ENCODE measurements around the gene BPIFB1.

DNA sequence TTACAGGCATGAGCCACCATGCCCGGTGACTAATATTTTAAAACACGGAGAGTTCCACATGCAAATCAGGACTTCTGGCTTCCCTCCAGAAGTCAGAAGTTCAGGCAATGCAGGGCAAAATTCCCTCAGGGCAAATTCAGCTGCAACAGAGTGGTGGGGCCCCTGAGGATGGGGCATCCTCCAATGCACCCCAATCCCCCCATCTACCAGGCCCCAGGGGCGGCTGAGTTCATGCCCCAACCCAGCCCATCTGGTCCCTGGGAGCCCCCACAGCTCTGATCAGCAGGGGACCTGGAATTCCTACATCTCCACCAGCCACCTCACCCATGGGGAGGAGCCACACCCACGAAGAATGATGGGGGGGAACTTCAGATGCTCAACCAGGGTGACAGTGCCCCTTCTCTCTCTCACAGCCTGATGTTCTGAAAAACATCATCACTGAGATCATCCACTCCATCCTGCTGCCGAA is 22.6 kb downstream of the BPIFB1 start:
- TF ChIP-seq, protein P1, sequence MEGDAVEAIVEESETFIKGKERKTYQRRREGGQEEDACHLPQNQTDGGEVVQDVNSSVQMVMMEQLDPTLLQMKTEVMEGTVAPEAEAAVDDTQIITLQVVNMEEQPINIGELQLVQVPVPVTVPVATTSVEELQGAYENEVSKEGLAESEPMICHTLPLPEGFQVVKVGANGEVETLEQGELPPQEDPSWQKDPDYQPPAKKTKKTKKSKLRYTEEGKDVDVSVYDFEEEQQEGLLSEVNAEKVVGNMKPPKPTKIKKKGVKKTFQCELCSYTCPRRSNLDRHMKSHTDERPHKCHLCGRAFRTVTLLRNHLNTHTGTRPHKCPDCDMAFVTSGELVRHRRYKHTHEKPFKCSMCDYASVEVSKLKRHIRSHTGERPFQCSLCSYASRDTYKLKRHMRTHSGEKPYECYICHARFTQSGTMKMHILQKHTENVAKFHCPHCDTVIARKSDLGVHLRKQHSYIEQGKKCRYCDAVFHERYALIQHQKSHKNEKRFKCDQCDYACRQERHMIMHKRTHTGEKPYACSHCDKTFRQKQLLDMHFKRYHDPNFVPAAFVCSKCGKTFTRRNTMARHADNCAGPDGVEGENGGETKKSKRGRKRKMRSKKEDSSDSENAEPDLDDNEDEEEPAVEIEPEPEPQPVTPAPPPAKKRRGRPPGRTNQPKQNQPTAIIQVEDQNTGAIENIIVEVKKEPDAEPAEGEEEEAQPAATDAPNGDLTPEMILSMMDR (IDR thresholded peaks at IDR 0.05) = no peak
- TF ChIP-seq POLR2A (IDR thresholded peaks at IDR 0.05) = no peak
